ENCODE results near the gene PLEKHA8.

- TF ChIP-seq CTCF (IDR thresholded peaks at IDR 0.05) (no peak), EP300 (IDR thresholded peaks at IDR 0.05; ENCODE audit: low read depth) (no peak), POLR2A (IDR thresholded peaks at IDR 0.05) (no peak), POLR2AphosphoS5 (IDR thresholded peaks at IDR 0.05) (no peak)
These were observed 122.5 kb downstream of the PLEKHA8 start for GRCh38 chr7:30150711-30151110.

Measured in transverse colon (tissue), 4 donors.